ENCODE results near the gene INHBC.

INHBC gene

DNA sequence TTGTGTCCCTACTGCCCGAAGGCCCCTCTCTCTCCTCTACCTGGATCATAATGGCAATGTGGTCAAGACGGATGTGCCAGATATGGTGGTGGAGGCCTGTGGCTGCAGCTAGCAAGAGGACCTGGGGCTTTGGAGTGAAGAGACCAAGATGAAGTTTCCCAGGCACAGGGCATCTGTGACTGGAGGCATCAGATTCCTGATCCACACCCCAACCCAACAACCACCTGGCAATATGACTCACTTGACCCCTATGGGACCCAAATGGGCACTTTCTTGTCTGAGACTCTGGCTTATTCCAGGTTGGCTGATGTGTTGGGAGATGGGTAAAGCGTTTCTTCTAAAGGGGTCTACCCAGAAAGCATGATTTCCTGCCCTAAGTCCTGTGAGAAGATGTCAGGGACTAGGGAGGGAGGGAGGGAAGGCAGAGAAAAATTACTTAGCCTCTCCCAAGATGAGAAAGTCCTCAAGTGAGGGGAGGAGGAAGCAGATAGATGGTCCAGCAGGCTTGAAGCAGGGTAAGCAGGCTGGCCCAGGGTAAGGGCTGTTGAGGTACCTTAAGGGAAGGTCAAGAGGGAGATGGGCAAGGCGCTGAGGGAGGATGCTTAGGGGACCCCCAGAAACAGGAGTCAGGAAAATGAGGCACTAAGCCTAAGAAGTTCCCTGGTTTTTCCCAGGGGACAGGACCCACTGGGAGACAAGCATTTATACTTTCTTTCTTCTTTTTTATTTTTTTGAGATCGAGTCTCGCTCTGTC is 22.3 kb downstream of the INHBC start:
- TF ChIP-seq, protein P1, sequence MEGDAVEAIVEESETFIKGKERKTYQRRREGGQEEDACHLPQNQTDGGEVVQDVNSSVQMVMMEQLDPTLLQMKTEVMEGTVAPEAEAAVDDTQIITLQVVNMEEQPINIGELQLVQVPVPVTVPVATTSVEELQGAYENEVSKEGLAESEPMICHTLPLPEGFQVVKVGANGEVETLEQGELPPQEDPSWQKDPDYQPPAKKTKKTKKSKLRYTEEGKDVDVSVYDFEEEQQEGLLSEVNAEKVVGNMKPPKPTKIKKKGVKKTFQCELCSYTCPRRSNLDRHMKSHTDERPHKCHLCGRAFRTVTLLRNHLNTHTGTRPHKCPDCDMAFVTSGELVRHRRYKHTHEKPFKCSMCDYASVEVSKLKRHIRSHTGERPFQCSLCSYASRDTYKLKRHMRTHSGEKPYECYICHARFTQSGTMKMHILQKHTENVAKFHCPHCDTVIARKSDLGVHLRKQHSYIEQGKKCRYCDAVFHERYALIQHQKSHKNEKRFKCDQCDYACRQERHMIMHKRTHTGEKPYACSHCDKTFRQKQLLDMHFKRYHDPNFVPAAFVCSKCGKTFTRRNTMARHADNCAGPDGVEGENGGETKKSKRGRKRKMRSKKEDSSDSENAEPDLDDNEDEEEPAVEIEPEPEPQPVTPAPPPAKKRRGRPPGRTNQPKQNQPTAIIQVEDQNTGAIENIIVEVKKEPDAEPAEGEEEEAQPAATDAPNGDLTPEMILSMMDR (IDR thresholded peaks at IDR 0.05), result no peak
- no peaks in the 10 kb centered on the region for H3K9me3 ChIP-seq
- intact Hi-C loops (cut with DNase I; ENCODE audit: low total_unique reads), result no loop called here
- H3K27me3 ChIP-seq, result peaks cover 0 to 3% of the 10 kb centered on the region in 2 donors
- H3K27ac ChIP-seq, result no peak overlapping the region
- no peaks in the 10 kb centered on the region for H3K36me3 ChIP-seq
- no peak for DNase-seq
- H3K4me3 ChIP-seq, result no peak overlapping the region
- peaks cover 0 to 40% (median 31%) of the 10 kb centered on the region in 4 donors for H3K4me1 ChIP-seq

GRCh38 chr12:57458665-57459054 is 24.1 kb downstream of the INHBC start:
- Histone ChIP-seq H3K27ac (peak overlapping the region; percentile 70 to 72), H3K27me3 (peaks cover 0 to 3% of the 10 kb centered on the region in 2 donors), H3K9me3 (no peaks in the 10 kb centered on the region), H3K36me3 (no peaks in the 10 kb centered on the region), H3K4me1 (peaks cover 0 to 31% (median 22%) of the 10 kb centered on the region in 4 donors), H3K4me3 (peak overlapping the region; percentile 58 to 71)
- TF ChIP-seq, protein P1 (IDR thresholded peaks at IDR 0.05), result no peak
- intact Hi-C loops (cut with DNase I; ENCODE audit: low total_unique reads), result no loop called here
- no peak for DNase-seq

DNA sequence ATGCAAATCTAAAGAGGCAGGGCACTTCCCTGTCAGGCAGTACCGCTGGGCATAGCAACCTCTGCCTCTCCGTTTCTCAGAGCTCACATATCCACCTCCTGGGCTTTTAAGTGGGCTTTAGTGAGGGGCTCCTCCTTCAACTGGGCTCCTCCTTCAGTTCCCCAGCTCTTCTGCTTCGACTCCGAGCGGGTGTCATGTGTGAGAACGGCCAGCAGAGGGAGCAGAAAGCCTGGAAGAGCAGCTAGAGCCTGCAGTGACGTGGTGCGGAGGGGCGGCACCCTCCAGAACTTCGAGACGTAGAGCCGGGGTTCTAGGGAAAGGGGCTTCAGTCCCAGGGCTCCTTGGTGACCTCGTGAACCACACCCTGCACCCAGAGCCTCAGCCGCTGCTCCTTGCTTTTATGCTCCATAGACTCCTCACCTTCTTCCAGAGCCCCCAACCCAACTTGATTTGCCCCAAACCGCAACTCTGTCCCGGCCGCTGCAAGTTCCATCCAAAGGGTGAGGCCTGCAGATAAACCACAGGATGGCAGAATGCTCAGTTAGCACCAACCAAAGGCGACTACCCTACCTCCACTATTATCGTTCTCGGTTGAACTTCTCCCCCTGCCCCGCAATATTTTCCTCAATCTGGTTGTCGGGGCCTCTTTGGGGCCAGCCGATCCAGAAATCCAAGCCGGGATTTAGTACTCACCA is 24.6 kb downstream of the INHBC start:
- Histone ChIP-seq H3K36me3 (no peaks in the 10 kb centered on the region), H3K27me3 (peaks cover 0 to 3% of the 10 kb centered on the region in 2 donors), H3K27ac (peak overlapping the region; percentile 70 to 72), H3K4me3 (peak overlapping the region; percentile 58 to 71), H3K9me3 (no peaks in the 10 kb centered on the region), H3K4me1 (peaks cover 0 to 31% (median 22%) of the 10 kb centered on the region in 4 donors)
- DNase-seq, result peak; percentile 95
- TF ChIP-seq, protein P1 (IDR thresholded peaks at IDR 0.05), result peak; percentile 90 to 97
- intact Hi-C loops (cut with DNase I; ENCODE audit: low total_unique reads), result no loop called here

DNA sequence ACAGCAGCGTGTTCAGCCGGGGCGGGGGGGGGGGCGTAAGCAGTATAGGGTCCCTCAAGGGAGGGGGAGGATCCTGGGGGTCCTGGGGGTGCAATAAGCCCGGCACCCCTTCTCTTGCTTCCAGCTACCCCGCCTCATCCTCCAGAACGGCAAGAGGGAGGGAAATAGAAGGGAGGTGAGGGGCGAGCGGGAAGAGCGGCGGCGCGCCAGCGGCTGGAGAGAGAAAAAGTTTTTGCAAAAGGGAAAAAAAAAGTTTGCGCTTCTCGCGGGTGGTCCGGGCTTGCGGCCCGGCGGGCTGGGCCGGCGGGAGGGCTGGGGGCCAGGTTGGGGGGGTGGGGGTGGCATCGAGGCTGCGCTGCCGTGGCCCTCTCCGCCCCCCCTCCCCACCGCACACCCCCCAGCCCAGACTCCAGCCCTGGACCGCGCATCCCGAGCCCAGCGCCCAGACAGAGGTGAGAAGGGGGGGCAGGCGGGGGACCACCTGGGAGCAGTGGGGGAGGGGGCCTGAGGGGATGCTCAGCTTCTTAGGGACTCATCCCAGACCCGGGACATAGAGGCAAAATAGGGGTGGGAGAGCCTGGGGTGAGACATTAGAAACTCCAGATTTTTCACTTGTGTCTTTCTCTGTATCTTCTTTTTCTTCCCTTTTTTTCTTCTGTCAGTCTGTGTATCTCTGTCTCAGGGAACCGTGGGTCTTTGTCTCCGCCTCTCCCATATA is 25.3 kb downstream of the INHBC start, which contains the start of gene GLI1:
Gene GLI1, plus strand, starts transcription at position 36 of the 718 bp plus-strand sequence. CDS start 3,907 bp downstream, outside the sequence.
- H3K4me1 ChIP-seq, result peaks cover 0 to 31% (median 22%) of the 10 kb centered on the region in 4 donors

DNA sequence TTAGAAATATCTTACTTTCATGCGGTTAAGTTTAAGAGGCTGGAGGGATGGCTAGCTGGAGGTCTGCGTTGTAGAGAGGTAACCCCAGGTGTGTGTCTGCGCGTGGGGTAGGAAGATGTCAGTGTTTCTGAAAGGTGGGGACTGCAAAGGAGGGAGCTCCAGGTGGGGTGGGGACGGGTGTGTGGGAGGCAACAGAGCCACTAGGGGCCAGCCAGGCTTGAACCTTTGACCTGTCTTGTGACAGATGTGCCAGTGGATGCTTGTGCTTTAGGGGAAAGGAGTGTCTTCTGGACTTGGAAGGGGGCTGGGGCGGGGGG is 25.8 kb downstream of the INHBC start:
- Histone ChIP-seq H3K27ac (peak overlapping the region; percentile 70 to 72), H3K27me3 (peaks cover 0 to 2% of the 10 kb centered on the region in 2 donors), H3K9me3 (no peaks in the 10 kb centered on the region), H3K4me3 (peak overlapping the region; percentile 58 to 71), H3K36me3 (no peaks in the 10 kb centered on the region), H3K4me1 (peaks cover 0 to 31% (median 22%) of the 10 kb centered on the region in 4 donors)
- intact Hi-C loops (cut with DNase I; ENCODE audit: low total_unique reads), result no loop called here
- DNase-seq, result no peak
- TF ChIP-seq, protein P1 (IDR thresholded peaks at IDR 0.05), result no peak

More for the DNA sequence above, 25.3 kb downstream of the INHBC start, which contains the start of gene GLI1:
- Histone ChIP-seq H3K36me3 (no peaks in the 10 kb centered on the region), H3K9me3 (no peaks in the 10 kb centered on the region), H3K27ac (peak within 1 kb of the TSS; percentile 70 to 72), H3K27me3 (peaks cover 0 to 3% of the 10 kb centered on the region in 2 donors), H3K4me3 (peak within 1 kb of the TSS; percentile 58 to 71)
- TF ChIP-seq, protein P1 (IDR thresholded peaks at IDR 0.05), result no peak
- no peak for DNase-seq
- intact Hi-C loops (cut with DNase I; ENCODE audit: low total_unique reads), result no loop called here

Data from tibial artery (tissue), 4 donors.